DND-41 (cell line): Measurements from ENCODE around the gene PHF8.

ENCODE experiments used
- CTCF ChIP-seq: IDR thresholded peaks from 2 replicates; pipeline ENCODE4 v1.5.1; 2012; ENCODE audit warnings: borderline replicate concordance, low read length, moderate library complexity, mild to moderate bottlenecking; ENCODE audit not compliant: poor library complexity, severe bottlenecking; ENCODE audit errors: extremely low read depth
- EZH2 ChIP-seq: IDR thresholded peaks from 3 replicates; pipeline ENCODE4 v1.6.1; 2012; ENCODE audit warnings: borderline replicate concordance, low read depth, mild to moderate bottlenecking, moderate library complexity, low read length, inconsistent platforms; ENCODE audit not compliant: severe bottlenecking

GRCh38 chrX:53984895-53985294 lies 59.4 kb downstream of the PHF8 start:
- TF ChIP-seq CTCF (no peak), EZH2 (no peak)
